DMS153 (cell line): ENCODE data around the gene CTPS1.

Experiments used
- DNase-seq: peaks from one replicate; lab custom pipeline; 2025; lab: John Stamatoyannopoulos, UW

The CTPS1 gene

GRCh38 chr1:41024953-41025352 is 45.5 kb downstream of the CTPS1 start:
- DNase-seq: no peak

- DNase-seq: no peak
Observed at GRCh38 chr1:41025979-41026819, 46.7 kb downstream of the CTPS1 start.

GRCh38 chr1:41028034-41028642 is 48.6 kb downstream of the CTPS1 start:
- DNase-seq: no peak

GRCh38 chr1:41030872-41031616 is 51.5 kb downstream of the CTPS1 start:
- no peak for DNase-seq

GRCh38 chr1:41032147-41032546 is 52.7 kb downstream of the CTPS1 start:
- DNase-seq: no peak

- DNase-seq: no peak
Observed at GRCh38 chr1:41033272-41033671, 53.8 kb downstream of the CTPS1 start.

- DNase-seq: no peak
Observed at GRCh38 chr1:41037116-41037903, 57.8 kb downstream of the CTPS1 start.

GRCh38 chr1:41038110-41038509 is 58.6 kb downstream of the CTPS1 start:
- no peak for DNase-seq

GRCh38 chr1:41041614-41042270 is 62.2 kb downstream of the CTPS1 start:
- no peak for DNase-seq

GRCh38 chr1:41044187-41044586 is 64.7 kb downstream of the CTPS1 start:
- no peak for DNase-seq

- no peak for DNase-seq
Observed at GRCh38 chr1:41045740-41046139, 66.2 kb downstream of the CTPS1 start.

GRCh38 chr1:41046347-41046775 is 66.9 kb downstream of the CTPS1 start:
- DNase-seq: peak; percentile 95

GRCh38 chr1:41048540-41048939 is 69.0 kb downstream of the CTPS1 start:
- no peak for DNase-seq

- DNase-seq: no peak
Observed at GRCh38 chr1:41051022-41051421, 71.5 kb downstream of the CTPS1 start.

GRCh38 chr1:41053316-41053715 is 73.8 kb downstream of the CTPS1 start:
- DNase-seq: no peak

GRCh38 chr1:41056907-41057306 is 77.4 kb downstream of the CTPS1 start:
- no peak for DNase-seq
